ENCODE data around the gene ULK3.

Gene ULK3

GRCh38 chr15:74831813-74832495, 11.0 kb downstream of the ULK3 start:
- Histone ChIP-seq H4K20me1 (ENCODE audit: insufficient read depth) (no peaks in the 10 kb centered on the region), H3K36me3 (ENCODE audit: insufficient read depth) (no peaks in the 10 kb centered on the region), H3K9ac (no peak overlapping the region), H3K4me2 (no peak overlapping the region), H3K4me3 (IDR thresholded peaks at IDR 0.05; ENCODE audit: insufficient read depth, low read depth, low read length) (no peak overlapping the region), H3K79me2 (ENCODE audit: insufficient read depth, low read depth) (no peaks in the 10 kb centered on the region), H2AFZ (ENCODE audit: low read depth) (no peak overlapping the region), H3K4me1 (ENCODE audit: low read depth, poor library complexity, severe bottlenecking) (no peaks in the 10 kb centered on the region), H3K27me3 (ENCODE audit: insufficient read depth, low read depth) (peaks cover 29% of the 10 kb centered on the region), H3K27ac (no peak overlapping the region)
- TF ChIP-seq, protein P1, sequence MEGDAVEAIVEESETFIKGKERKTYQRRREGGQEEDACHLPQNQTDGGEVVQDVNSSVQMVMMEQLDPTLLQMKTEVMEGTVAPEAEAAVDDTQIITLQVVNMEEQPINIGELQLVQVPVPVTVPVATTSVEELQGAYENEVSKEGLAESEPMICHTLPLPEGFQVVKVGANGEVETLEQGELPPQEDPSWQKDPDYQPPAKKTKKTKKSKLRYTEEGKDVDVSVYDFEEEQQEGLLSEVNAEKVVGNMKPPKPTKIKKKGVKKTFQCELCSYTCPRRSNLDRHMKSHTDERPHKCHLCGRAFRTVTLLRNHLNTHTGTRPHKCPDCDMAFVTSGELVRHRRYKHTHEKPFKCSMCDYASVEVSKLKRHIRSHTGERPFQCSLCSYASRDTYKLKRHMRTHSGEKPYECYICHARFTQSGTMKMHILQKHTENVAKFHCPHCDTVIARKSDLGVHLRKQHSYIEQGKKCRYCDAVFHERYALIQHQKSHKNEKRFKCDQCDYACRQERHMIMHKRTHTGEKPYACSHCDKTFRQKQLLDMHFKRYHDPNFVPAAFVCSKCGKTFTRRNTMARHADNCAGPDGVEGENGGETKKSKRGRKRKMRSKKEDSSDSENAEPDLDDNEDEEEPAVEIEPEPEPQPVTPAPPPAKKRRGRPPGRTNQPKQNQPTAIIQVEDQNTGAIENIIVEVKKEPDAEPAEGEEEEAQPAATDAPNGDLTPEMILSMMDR (conservative IDR thresholded peaks at IDR 0.05; ENCODE audit: low read depth, low read length) = no peak

GRCh38 chr15:74830868-74831267, 12.1 kb downstream of the ULK3 start:
- H3K4me1 ChIP-seq (ENCODE audit: low read depth, poor library complexity, severe bottlenecking) = no peaks in the 10 kb centered on the region
- no peaks in the 10 kb centered on the region for H4K20me1 ChIP-seq (ENCODE audit: insufficient read depth)
- H3K4me3 ChIP-seq (IDR thresholded peaks at IDR 0.05; ENCODE audit: insufficient read depth, low read depth, low read length) = no peak overlapping the region
- H3K4me2 ChIP-seq = no peak overlapping the region
- no peak overlapping the region for H3K9ac ChIP-seq
- TF ChIP-seq, protein P1 (conservative IDR thresholded peaks at IDR 0.05; ENCODE audit: low read depth, low read length) = no peak
- peaks cover 37% of the 10 kb centered on the region for H3K27me3 ChIP-seq (ENCODE audit: insufficient read depth, low read depth)
- no peak overlapping the region for H3K27ac ChIP-seq
- H3K79me2 ChIP-seq (ENCODE audit: insufficient read depth, low read depth) = no peaks in the 10 kb centered on the region
- no peak overlapping the region for H2AFZ ChIP-seq (ENCODE audit: low read depth)
- H3K36me3 ChIP-seq (ENCODE audit: insufficient read depth) = no peaks in the 10 kb centered on the region

DNA sequence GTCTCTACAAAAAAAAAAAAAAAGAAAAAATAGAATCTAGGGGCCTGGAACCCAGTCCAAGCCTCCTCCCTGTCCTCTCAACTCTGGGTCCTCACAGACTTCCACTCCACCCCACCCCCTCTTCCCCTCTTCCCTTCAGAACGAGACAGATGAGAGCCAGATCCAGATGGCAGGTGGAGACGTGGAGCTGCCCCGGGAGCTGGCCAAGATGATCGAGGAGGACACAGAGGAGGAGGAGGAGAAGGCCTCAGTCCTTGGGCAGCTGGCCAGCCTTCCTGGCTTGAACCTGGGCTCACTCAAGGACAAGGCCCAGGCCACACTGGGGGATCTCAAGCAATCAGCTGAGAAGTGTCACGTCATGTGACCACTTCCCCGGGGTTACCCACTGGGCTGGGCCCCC, 13.0 kb downstream of the ULK3 start:
- Histone ChIP-seq H3K4me1 (ENCODE audit: low read depth, poor library complexity, severe bottlenecking) (no peaks in the 10 kb centered on the region), H3K4me3 (IDR thresholded peaks at IDR 0.05; ENCODE audit: insufficient read depth, low read depth, low read length) (no peak overlapping the region), H3K36me3 (ENCODE audit: insufficient read depth) (no peaks in the 10 kb centered on the region), H3K27ac (no peak overlapping the region), H3K9ac (no peak overlapping the region), H4K20me1 (ENCODE audit: insufficient read depth) (no peaks in the 10 kb centered on the region), H2AFZ (ENCODE audit: low read depth) (no peak overlapping the region), H3K79me2 (ENCODE audit: insufficient read depth, low read depth) (no peaks in the 10 kb centered on the region), H3K27me3 (ENCODE audit: insufficient read depth, low read depth) (peaks cover 45% of the 10 kb centered on the region), H3K4me2 (no peak overlapping the region)
- TF ChIP-seq, protein P1 (conservative IDR thresholded peaks at IDR 0.05; ENCODE audit: low read depth, low read length) = no peak

- no peak overlapping the region for H3K4me2 ChIP-seq
- no peak overlapping the region for H2AFZ ChIP-seq (ENCODE audit: low read depth)
- no peak overlapping the region for H3K27ac ChIP-seq
- TF ChIP-seq, protein P1 (conservative IDR thresholded peaks at IDR 0.05; ENCODE audit: low read depth, low read length) = no peak
- H3K79me2 ChIP-seq (ENCODE audit: insufficient read depth, low read depth) = no peaks in the 10 kb centered on the region
- H3K4me3 ChIP-seq (IDR thresholded peaks at IDR 0.05; ENCODE audit: insufficient read depth, low read depth, low read length) = no peak overlapping the region
- H3K9ac ChIP-seq = no peak overlapping the region
- H3K36me3 ChIP-seq (ENCODE audit: insufficient read depth) = no peaks in the 10 kb centered on the region
- no peaks in the 10 kb centered on the region for H4K20me1 ChIP-seq (ENCODE audit: insufficient read depth)
- peaks cover 50% of the 10 kb centered on the region for H3K27me3 ChIP-seq (ENCODE audit: insufficient read depth, low read depth)
- no peaks in the 10 kb centered on the region for H3K4me1 ChIP-seq (ENCODE audit: low read depth, poor library complexity, severe bottlenecking)
Measured at GRCh38 chr15:74829486-74829885, 13.5 kb downstream of the ULK3 start.

Data from KMS-11 (cell line).